WTC11 (cell line): ENCODE measurements around the gene FGD5.

Experiments used
- CREM ChIP-seq: sonication (generic); formaldehyde crosslinking; IDR thresholded peaks from 2 replicates; pipeline ENCODE4 v1.8.1; 2022; ENCODE audit warnings: mild to moderate bottlenecking, missing genetic modification reagents, moderate library complexity
- ESRRA ChIP-seq: sonication (generic); formaldehyde crosslinking; IDR thresholded peaks from 2 replicates; pipeline ENCODE4 v1.8.1; 2022; ENCODE audit warnings: mild to moderate bottlenecking, missing genetic modification reagents, borderline replicate concordance
- FOXJ3 ChIP-seq: sonication (generic); formaldehyde crosslinking; IDR thresholded peaks from 2 replicates; pipeline ENCODE4 v1.9.0; 2021; ENCODE audit warnings: missing genetic modification reagents, mild to moderate bottlenecking, borderline replicate concordance
- FOXK1 ChIP-seq: sonication (generic); formaldehyde crosslinking; IDR thresholded peaks from 2 replicates; pipeline ENCODE4 v1.8.0; 2022; ENCODE audit warnings: mild to moderate bottlenecking, moderate library complexity, missing genetic modification reagents
- JUN ChIP-seq: sonication (generic); formaldehyde crosslinking; IDR thresholded peaks from 2 replicates; pipeline ENCODE4 v1.8.0; 2023; ENCODE audit warnings: mild to moderate bottlenecking, missing genetic modification reagents
- NFYB ChIP-seq: sonication (generic); formaldehyde crosslinking; conservative IDR thresholded peaks from 2 replicates; pipeline ENCODE4 v1.8.0; 2022; ENCODE audit warnings: low read depth, missing genetic modification reagents
- TCF7 ChIP-seq: sonication (generic); formaldehyde crosslinking; IDR thresholded peaks from 2 replicates; pipeline ENCODE4 v1.8.0; 2022; ENCODE audit warnings: mild to moderate bottlenecking, low read depth, missing genetic modification reagents, moderate library complexity
- TP53 ChIP-seq: sonication (generic); formaldehyde crosslinking; IDR thresholded peaks from 2 replicates; pipeline ENCODE4 v1.8.1; 2023; ENCODE audit warnings: mild to moderate bottlenecking, missing genetic modification reagents
- TF ChIP-seq, protein P1 (sequence below): fragments of 200-600 bp; IDR thresholded peaks from 2 replicates; pipeline ENCODE4 v1.8.0; 2022; ENCODE audit warnings: antibody characterized with exemption
- TF ChIP-seq, protein P2 (sequence below): sonication (generic); formaldehyde crosslinking; IDR thresholded peaks from 2 replicates; pipeline ENCODE4 v1.8.1; 2023; ENCODE audit warnings: mild to moderate bottlenecking, moderate library complexity, missing genetic modification reagents
- TF ChIP-seq, protein P3 (sequence below): sonication (generic); formaldehyde crosslinking; IDR thresholded peaks from 2 replicates; pipeline ENCODE4 v1.8.0; 2023; ENCODE audit warnings: mild to moderate bottlenecking, missing genetic modification reagents

DNA sequence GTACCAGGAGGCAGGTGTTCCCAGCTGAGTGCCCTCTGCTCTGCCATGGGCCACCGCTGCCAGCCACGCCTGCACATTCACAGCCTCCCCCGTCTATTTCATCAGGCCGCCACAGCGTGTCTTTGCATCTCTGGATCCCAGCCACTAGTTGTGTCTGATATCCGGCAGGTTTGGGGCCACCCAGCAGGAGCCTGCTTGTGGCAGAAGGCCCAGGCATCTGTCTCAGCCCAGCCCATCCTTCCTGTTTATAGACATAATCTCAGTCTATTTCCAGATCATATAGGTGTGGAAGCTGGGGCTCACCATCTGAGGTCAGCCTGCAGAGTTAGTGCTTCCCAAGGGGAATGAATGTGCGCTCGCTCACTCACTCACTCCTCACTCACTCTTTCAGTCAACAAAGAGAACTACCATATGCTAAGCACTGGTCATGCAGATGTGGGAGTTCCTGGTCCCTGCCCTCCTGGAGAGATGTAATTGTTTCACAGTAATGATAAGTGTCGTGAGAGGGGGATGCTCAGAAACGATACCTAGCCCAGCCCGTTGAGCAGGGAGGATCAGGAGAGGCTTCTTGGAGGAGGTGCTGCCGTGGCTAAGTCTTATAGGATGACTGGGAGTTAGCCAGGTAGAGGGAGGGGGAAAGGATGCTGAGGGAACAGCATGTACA lies 60.6 kb downstream of the FGD5 start:
- TF ChIP-seq, protein P1, sequence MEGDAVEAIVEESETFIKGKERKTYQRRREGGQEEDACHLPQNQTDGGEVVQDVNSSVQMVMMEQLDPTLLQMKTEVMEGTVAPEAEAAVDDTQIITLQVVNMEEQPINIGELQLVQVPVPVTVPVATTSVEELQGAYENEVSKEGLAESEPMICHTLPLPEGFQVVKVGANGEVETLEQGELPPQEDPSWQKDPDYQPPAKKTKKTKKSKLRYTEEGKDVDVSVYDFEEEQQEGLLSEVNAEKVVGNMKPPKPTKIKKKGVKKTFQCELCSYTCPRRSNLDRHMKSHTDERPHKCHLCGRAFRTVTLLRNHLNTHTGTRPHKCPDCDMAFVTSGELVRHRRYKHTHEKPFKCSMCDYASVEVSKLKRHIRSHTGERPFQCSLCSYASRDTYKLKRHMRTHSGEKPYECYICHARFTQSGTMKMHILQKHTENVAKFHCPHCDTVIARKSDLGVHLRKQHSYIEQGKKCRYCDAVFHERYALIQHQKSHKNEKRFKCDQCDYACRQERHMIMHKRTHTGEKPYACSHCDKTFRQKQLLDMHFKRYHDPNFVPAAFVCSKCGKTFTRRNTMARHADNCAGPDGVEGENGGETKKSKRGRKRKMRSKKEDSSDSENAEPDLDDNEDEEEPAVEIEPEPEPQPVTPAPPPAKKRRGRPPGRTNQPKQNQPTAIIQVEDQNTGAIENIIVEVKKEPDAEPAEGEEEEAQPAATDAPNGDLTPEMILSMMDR = no peak
- TF ChIP-seq FOXK1 (no peak), NFYB (no peak), FOXJ3 (CRISPR knock-in tag) (no peak), TP53 (CRISPR knock-in tag) (no peak), TCF7 (CRISPR knock-in tag) (no peak), JUN (CRISPR knock-in tag) (no peak), CREM (CRISPR knock-in tag) (no peak), ESRRA (CRISPR knock-in tag) (no peak)
- TF ChIP-seq, protein P2, sequence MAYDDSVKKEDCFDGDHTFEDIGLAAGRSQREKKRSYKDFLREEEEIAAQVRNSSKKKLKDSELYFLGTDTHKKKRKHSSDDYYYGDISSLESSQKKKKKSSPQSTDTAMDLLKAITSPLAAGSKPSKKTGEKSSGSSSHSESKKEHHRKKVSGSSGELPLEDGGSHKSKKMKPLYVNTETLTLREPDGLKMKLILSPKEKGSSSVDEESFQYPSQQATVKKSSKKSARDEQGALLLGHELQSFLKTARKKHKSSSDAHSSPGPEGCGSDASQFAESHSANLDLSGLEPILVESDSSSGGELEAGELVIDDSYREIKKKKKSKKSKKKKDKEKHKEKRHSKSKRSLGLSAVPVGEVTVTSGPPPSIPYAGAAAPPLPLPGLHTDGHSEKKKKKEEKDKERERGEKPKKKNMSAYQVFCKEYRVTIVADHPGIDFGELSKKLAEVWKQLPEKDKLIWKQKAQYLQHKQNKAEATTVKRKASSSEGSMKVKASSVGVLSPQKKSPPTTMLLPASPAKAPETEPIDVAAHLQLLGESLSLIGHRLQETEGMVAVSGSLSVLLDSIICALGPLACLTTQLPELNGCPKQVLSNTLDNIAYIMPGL (CRISPR knock-in tag) = no peak
- TF ChIP-seq, protein P3, sequence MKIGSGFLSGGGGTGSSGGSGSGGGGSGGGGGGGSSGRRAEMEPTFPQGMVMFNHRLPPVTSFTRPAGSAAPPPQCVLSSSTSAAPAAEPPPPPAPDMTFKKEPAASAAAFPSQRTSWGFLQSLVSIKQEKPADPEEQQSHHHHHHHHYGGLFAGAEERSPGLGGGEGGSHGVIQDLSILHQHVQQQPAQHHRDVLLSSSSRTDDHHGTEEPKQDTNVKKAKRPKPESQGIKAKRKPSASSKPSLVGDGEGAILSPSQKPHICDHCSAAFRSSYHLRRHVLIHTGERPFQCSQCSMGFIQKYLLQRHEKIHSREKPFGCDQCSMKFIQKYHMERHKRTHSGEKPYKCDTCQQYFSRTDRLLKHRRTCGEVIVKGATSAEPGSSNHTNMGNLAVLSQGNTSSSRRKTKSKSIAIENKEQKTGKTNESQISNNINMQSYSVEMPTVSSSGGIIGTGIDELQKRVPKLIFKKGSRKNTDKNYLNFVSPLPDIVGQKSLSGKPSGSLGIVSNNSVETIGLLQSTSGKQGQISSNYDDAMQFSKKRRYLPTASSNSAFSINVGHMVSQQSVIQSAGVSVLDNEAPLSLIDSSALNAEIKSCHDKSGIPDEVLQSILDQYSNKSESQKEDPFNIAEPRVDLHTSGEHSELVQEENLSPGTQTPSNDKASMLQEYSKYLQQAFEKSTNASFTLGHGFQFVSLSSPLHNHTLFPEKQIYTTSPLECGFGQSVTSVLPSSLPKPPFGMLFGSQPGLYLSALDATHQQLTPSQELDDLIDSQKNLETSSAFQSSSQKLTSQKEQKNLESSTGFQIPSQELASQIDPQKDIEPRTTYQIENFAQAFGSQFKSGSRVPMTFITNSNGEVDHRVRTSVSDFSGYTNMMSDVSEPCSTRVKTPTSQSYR (CRISPR knock-in tag) = no peak
